NB4 (cell line): ENCODE measurements around the gene ALG2.

Experiments used
- CTCF ChIP-seq: IDR thresholded peaks from one replicate; pipeline ENCODE4 v1.5.1; 2012; ENCODE audit warnings: low read depth, low read length
- POLR2A ChIP-seq: IDR thresholded peaks from 2 replicates; pipeline ENCODE4 v1.6.1; 2011; ENCODE audit warnings: mild to moderate bottlenecking; ENCODE audit not compliant: insufficient read length; ENCODE audit errors: extremely low read depth
- TF ChIP-seq, protein P1 (sequence below): IDR thresholded peaks from 2 replicates; pipeline ENCODE4 v1.6.1; 2011; ENCODE audit warnings: low read depth, low read length

DNA sequence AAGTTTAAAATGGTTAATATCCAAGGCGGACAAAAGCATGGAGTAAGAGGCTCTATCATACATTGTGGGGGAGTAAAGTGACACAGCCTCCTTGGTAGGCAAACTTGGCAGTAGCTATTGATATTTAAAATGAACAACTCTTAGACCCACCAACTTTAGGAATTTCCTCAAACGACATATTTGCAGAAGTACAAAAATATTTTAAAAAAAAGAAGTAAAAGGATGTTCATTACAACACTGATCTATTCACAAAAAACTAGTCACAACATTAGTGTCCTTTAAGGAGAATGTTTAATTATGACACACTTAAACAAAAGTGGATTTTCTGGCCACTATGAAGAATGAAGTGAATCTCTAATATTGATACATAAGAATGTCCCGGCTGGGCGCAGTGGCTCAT, 1.7 kb downstream of the ALG2 start:
- no peak for TF ChIP-seq CTCF
- TF ChIP-seq, protein P1, sequence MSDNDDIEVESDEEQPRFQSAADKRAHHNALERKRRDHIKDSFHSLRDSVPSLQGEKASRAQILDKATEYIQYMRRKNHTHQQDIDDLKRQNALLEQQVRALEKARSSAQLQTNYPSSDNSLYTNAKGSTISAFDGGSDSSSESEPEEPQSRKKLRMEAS = no peak
- TF ChIP-seq POLR2A = no peak
